Epidermal melanocyte (primary cell): ENCODE data around the gene PIM3.

Experiments
- DNase-seq: peaks from one replicate; pipeline ENCODE4 v3.0.0; 2011; ENCODE audit warnings: low spot score; ENCODE audit not compliant: insufficient read length

PIM3 gene

DNA sequence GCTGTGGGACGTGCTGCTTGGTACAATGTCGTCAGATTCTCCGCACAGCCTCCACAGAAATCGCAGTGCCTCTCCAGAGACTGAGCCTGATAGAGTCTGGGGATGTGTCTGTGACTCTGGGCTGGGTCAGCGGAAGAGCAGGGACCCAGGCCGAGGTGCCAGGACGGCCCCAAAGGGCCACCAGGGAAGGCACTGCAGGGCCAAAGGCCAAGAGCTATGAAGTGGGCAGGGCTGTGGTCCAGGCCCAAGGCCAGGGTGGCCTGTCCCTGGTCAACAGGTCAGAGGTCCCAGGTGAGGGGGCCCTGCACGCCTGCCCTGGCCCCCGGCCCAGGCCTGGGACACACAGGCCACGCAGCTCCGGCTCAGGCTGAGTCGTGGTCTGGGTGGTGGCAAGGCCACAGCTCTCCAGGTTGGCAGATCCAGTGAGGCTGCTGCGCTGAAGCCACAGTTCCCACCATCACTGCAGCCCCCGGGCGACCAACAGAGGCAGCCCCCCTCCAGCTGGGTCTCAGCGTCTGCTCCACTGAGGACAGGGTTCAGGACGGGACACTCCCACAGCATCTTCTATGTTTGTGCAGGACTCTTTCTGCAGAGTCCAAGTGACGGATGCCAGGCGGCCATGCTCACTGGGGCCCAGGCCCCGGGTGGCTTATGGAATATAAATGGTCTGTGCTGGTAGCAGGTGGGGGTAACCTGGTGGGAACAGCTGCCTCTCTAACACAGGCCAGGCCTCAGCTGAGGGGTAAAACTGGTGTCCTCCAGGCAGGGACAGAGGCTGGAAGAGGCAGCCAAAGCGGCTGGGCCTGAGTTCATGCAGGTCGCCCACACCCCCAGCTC lies 4.8 kb upstream of the PIM3 start:
- DNase-seq = no peak

- no peak for DNase-seq
Observed at GRCh38 chr22:49956418-49956770, 4.2 kb upstream of the PIM3 start.

GRCh38 chr22:49956914-49957825 lies 3.4 kb upstream of the PIM3 start:
- no peak for DNase-seq

DNA sequence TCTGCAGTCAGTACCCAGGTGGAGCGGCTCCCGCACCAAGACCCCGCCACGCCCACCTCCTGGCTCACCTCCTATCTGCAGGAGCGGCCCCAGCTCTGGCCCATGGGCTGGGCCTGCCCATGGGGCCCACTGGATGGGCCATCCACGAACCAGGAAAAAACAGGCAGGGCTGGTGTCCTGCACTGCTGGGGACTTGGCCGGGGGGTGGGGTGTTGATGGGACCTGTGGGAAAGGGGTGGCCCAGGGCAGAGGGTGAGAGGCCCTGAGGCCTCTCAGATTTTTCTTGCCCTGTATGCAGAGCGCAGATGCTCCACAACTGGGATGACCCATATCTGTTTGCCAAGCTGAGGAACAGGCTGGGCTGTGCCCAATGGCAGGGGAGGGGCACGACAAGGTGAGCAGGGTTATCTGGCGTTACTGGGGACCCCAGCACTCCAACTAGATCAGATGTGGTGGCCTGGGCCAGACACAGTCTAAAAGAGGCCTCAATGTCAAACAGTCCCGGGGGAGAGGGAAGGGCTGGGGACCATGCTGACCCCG lies 2.7 kb upstream of the PIM3 start:
- no peak for DNase-seq

GRCh38 chr22:49958366-49958921 lies 2.1 kb upstream of the PIM3 start:
- DNase-seq = no peak

- no peak for DNase-seq
Observed at GRCh38 chr22:49958931-49959781, 1.4 kb upstream of the PIM3 start.

DNA sequence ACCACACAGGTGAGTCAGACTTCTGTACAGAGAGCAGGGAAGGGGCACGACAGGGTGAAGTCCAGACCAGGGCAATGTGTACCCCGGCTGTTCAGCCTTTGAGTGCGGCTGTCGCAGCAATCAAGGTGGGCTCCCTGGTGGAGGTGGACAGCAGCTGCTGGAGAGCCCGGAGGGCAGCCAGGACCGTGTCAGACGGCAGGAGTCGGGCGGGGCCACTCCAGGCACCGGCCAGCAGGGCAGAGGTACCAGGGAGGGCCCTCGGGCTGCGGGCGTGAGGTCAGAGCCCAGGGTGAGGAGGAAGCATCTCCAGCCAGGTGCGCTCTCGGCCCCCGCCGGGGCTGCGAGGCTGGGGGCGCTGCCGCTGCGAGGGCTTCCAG lies 802 bp upstream of the PIM3 start:
- DNase-seq = no peak

DNA sequence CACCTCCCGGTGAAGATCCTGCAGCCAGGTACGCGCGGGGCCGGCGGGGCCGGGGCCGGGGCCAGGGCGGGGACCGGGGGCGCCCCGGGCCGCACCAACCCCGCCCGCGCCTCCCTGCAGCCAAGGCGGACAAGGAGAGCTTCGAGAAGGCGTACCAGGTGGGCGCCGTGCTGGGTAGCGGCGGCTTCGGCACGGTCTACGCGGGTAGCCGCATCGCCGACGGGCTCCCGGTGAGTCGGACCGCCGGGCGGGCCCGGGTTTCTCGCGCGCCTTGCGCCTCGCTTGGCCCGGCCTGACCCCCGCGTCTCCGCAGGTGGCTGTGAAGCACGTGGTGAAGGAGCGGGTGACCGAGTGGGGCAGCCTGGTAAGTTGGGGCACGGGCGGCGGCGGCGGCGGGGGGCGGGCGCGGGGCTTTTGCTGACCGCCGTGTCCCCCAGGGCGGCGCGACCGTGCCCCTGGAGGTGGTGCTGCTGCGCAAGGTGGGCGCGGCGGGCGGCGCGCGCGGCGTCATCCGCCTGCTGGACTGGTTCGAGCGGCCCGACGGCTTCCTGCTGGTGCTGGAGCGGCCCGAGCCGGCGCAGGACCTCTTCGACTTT lies 531 bp downstream of the PIM3 start:
- DNase-seq = no peak

GRCh38 chr22:49961601-49962011 lies 1.0 kb downstream of the PIM3 start:
- no peak for DNase-seq

DNA sequence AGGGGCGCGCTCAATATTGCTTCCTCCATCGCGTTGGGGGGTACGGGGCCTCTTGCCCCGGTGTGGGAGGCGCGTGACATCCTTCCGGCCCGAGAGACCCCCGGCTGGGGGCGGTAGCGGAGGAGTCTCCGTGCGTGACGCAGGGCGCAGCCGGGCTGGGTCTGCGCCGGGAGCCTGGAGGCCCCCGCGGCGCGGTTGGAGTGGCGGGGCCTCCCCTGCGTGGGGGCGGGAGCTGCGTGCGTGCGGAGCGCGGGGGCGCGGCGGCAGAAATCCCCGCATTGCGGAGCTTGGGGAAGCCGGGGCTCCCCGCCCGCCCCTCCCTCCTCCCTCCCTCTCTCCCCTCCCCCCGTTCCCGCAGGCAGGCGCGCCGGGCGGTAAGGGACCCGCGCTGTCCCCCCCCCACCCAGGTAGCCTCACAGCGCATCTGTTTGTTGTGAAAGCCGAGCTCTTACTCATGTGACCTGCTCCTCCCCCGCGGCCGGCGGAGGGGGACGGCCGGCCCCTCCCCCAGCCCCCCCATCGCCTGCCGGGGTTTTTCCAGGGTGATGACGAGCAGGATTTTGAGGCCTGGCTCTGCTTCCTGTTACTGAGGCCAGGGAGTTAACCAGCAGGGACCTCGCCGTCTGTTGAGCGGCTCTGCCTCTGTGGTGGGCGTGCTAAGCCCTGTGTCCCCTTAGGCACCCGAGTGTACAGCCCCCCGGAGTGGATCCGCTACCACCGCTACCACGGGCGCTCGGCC lies 1.6 kb downstream of the PIM3 start:
- DNase-seq = peak; percentile 93

- DNase-seq = no peak
Observed at GRCh38 chr22:49962751-49963646, 2.4 kb downstream of the PIM3 start.

- DNase-seq = no peak
Observed at GRCh38 chr22:49963647-49964026, 3.1 kb downstream of the PIM3 start.

DNA sequence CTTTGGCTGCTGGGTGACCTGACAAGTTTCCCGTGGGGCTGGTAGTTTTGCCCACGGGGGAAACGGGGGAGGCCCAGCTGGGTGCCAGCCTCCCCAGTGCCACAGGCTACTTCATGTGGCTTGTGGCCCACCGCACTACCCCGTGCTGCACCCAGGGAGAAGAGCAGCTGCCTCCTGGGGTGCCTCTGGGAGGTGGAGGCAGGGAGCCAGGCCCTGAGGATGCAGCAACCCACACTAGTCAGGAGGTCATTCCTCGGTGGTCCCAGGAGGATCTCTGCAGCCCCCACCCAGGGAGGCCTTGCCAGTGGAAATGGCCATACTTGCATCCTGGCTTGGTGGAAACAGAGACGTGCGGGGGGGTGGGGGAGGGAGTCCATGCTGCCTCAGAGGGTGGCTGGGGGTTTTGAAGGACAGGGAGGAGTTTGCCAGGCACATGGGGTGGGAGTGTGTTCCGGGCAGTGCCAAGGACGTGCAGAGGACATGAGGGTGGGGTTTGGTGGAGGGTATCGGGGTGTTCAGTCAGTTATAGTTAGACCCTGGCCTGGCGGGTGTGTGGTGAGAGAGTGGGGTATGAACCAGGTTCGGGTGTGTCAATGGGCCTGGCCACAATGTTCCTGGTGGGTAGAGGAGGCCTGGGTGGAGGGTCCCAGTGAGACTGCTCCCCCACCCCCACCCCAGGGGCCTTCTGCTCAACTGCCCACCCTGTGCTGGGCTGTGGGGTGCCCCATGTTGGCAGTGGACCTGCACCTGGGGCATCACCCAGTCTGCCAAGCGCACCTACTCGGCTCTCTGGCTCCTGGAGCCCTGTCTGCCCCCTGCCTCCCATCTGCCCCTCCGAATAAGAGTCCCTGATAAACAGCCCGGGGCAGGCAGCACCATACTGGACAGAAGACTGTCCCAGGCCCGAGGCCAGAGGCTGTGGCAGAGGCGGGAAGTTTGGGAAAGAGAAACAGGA lies 3.8 kb downstream of the PIM3 start:
- no peak for DNase-seq

DNA sequence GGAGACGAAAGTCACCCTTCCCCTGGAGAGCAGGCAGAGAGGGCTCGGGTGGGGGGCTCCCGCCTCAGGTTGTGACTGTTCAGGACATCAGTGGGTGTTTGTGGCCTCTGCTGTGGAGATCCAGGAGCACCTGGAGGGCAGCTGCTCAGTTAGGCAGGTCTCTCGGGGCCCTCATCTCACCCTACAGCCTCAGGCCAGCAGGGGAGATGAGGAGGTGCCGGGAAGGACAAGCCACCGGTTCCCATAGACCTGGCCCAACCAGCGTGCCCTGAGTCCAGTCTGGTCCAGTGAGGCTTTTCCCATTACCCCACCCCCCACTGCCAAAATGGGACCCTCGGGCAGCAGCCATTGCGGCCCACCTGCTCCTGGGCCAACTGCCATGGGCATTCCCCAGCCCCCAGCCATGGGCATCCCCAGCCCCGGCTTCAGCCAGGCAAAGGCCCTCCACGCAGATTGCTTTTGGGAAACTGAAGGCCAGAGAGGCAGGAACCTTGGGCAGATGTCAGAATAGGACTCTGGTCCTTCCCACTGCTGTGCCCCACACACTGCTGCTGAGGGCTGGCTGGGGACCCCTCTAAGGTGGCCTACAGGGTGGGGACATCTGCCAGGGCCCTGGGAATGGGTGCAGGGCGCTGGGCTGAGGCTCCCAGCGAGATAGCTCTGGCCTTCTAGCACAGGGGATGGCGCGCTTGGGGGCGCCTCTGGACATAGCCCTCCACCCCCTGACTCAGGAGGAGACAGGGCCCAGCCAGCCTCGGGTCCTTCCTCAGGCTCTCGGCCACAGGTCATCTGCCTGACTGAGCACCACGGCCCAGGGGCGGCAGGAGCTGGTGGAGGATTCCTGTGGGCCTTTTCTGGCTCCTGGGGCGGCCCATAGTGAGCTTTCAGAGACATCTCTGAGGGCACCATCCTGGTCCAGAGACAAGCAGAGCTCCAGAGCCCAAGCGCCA lies 4.8 kb downstream of the PIM3 start:
- DNase-seq = no peak

GRCh38 chr22:49966041-49966773 lies 5.6 kb downstream of the PIM3 start:
- no peak for DNase-seq
